Natural killer cell treated with Interleukin-12 subunit alpha and Interleukin-12 subunit beta and Interleukin-15 and Interleukin-18, amount 100 ng/mL, for 72 hours (primary cell): Measurements from ENCODE around the gene MKNK2. TPM values are rescaled to one million over a fixed set of nuclear protein-coding genes. Genes with fewer than 3 reads are reported as not detected.

Experiments used
- ATAC-seq, 2 donors: fragments of 150-1000 bp; cut with Tn5 transposase in 1 of 2; sonication (Bioruptor Pico), chemical (Tn5 transposase) in 1 of 2; 2 replicates each; pipeline ENCODE4 v1.10.0; 2021
- DNase-seq: peaks from one replicate; pipeline ENCODE4 v3.0.0; 2022; ENCODE audit warnings: low spot score
- H3K27ac Mint-ChIP-seq, 2 donors: 1 replicate in 1 of 2; 2 replicates in 1 of 2; pipeline ENCODE4 v1.8.0; 2022; ENCODE audit warnings: mixed read lengths in 2 of 2, mild to moderate bottlenecking in 1 of 2, moderate library complexity in 1 of 2
- H3K27me3 Mint-ChIP-seq, 2 donors: 1 replicate in 1 of 2; 2 replicates in 1 of 2; pipeline ENCODE4 v1.8.0; 2022; ENCODE audit warnings: mixed read lengths in 2 of 2
- H3K36me3 Mint-ChIP-seq: one replicate; pipeline ENCODE4 v1.8.0; 2022; ENCODE audit warnings: mixed read lengths
- H3K4me1 Mint-ChIP-seq, 2 donors: 1 replicate in 1 of 2; 2 replicates in 1 of 2; pipeline ENCODE4 v1.8.0; 2022; ENCODE audit warnings: low read depth in 2 of 2, mixed read lengths in 2 of 2, mild to moderate bottlenecking in 1 of 2
- H3K4me3 Mint-ChIP-seq: one replicate; pipeline ENCODE4 v1.8.0; 2022; ENCODE audit warnings: mixed read lengths
- H3K9me3 Mint-ChIP-seq: 2 replicates; pipeline ENCODE4 v1.8.0; 2022; ENCODE audit warnings: mixed read lengths
- total RNA-seq, 2 donors: library from RNA; stranded (reverse); gene quantifications; one replicate each; pipeline ENCODE4 v1.2.3, GENCODE V29; 2022

MKNK2 gene
- total RNA-seq, 2 donors from 2014 or later, result 303 to 308 TPM

DNA sequence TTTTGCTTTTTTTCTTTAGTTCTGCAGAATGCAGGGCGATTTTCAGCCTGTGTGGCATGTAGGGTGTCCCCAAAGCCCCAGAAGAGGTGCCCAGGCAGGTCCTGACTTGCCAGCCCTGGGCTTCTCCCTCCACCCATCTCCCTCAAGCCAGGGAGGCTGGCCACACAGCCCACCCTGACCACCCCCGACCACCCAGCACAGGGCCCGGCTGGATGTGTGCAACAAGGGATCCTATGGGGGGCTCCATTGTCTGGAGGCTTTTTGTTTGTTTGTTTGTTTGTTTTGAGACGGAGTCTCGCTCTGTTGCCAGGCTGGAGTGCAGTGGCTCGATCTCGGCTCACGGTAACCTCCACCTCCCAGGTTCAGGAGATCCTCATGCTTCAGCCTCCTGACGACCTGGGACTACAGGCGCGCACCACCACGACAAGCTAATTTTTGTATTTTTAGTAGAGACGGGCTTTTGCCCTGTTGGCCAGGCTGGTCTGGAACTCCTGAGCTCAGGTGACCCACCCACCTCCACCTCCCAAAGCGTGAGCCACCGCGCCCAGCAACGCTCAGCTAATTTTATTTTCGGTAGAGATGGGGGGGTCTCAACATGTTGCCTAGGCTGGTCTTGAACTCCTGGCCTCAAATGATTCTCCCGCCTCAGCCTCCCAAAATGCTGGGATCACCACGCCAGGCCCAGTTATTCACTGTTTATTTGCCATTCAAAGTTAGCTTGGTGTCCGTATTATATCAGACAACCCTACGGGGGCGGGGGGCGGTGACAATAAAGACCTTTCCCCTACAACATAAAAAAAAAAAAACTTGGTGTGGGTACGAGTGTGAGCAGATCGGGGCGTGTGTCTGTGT is 7.8 kb upstream of the MKNK2 start:
- Mint-ChIP-seq H3K27ac (peak overlapping the region; percentile 37 to 44), H3K27me3 (no peaks in the 10 kb centered on the region), H3K9me3 (no peaks in the 10 kb centered on the region), H3K4me3 (no peak overlapping the region), H3K4me1 (peaks cover 15 to 30% of the 10 kb centered on the region in 2 donors), H3K36me3 (no peaks in the 10 kb centered on the region)
- DNase-seq (no peak), ATAC-seq (no peak)

DNA sequence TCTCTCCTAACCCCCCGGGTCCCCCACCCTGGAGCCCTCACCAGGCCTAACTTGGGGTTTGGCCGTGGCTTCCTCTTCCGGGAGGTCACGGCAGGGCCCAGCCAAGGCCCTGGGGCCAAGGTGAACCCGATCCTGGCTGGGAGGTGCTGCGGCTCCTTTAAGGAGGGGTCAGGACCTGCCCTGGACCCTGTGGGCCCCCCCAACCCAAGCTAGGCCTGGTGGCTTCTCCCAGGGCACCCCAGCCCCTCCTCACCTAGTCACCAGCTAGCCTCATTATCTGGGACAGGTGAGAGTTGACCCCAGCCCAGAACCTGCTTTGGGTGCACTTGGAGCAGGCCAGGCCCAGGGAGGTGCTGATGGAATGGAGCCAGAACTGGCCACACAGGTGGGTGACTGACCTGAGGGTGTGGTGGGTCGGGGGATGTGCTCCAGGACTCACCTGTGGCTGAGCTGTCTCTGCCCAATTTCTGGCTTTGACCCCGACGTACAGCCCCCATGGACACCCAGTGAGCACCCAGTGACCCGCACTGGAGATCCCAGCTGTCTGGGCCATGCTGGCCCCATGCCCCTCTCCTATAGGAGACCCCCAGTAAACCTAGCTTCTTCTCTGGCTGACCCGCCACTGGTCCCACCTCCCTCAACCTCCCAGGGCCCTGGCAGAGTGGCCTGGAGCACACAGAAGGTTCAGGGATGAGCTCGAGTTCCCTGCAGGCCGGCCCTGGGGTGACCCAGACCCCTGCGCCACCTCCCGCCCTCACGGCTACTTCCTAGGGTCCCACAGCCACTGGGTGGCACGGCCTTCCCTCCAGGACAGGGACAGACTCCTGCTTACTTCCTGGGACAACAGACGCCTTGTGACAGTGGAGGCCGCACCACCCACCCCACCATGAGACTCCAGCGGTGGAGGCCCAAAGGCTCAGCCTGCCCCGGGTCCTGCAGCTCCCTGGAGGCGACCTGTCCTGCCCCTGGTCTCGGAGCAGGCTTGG is 6.7 kb upstream of the MKNK2 start:
- Mint-ChIP-seq H3K36me3 (no peaks in the 10 kb centered on the region), H3K9me3 (no peaks in the 10 kb centered on the region), H3K27me3 (no peaks in the 10 kb centered on the region), H3K4me1 (peaks cover 14 to 33% of the 10 kb centered on the region in 2 donors), H3K4me3 (no peak overlapping the region), H3K27ac (peak overlapping the region; percentile 70 to 82)
- no peak for ATAC-seq
- no peak for DNase-seq

DNA sequence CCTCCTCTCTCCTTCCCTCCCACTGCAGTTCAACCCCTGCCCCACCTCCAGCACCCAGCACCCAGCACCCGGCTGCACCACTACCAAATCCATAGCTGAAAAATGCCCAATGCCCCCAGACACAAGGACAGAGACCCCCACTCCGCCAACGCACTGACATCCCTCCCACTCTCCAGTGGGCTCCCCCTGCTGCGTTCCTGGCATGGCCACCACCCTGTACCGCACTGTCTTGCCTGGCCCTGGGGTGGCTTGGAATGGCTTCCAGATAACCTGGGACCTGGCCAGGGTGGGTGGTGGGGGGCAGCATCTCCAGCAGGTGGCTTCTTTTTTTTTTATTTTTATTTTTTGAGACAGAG is 5.8 kb upstream of the MKNK2 start:
- no peak for ATAC-seq
- Mint-ChIP-seq H3K4me3 (no peak overlapping the region), H3K27ac (peak overlapping the region; percentile 70 to 82), H3K9me3 (no peaks in the 10 kb centered on the region), H3K4me1 (peaks cover 8 to 34% of the 10 kb centered on the region in 2 donors), H3K27me3 (no peaks in the 10 kb centered on the region), H3K36me3 (no peaks in the 10 kb centered on the region)
- DNase-seq, result no peak

DNA sequence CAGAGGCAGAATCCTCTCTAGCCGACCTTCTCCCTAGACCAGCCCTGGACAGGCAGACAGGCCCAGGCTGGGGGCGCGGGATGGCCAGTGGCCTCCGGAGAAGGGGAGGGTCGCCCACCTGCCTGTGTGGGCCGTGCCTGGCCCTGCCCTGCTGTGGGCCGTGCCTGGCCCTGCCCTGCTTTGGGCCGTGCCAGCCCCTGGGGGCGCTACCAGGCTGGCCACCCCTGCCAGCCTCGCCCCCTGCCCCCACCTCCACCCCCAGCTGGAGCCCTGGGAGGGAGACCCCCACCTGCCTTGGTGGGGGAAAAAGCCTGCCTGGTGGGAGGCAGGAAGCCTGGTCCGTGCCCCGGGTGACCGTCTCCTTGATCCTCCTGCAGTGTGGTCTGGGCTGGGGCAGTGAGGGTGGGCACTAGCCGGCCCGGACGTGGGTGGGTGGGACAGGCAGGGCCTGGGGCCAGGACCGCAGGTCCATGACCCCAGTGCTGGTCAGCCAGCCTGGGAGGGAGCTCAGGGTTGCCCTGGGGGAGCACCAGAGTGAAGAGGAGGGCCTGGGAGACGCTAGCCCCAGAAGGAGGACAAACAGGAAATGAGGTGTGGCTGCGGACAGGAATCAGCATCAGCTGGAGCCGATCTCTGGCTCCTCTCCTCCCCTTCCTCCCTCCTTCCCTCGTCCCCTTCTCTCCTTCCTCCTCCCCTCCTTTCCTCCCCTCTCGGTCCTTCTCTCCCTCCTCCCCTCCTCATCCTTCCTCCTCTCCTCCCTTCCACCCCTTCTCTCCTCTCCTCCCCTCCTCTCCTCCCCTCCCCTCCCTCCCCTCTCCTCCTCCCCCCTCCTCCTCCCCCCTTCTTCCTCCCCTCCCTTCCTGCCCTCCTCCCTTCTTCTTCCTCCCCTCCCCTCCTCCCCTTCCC is 5.1 kb upstream of the MKNK2 start:
- Mint-ChIP-seq H3K27ac (peak overlapping the region; percentile 70 to 84), H3K4me3 (peak overlapping the region; percentile 52), H3K27me3 (no peaks in the 10 kb centered on the region), H3K9me3 (no peaks in the 10 kb centered on the region), H3K36me3 (no peaks in the 10 kb centered on the region), H3K4me1 (peaks cover 13 to 35% of the 10 kb centered on the region in 2 donors)
- DNase-seq (no peak), ATAC-seq (peak in 1 of 2 donors; percentile 10)

DNA sequence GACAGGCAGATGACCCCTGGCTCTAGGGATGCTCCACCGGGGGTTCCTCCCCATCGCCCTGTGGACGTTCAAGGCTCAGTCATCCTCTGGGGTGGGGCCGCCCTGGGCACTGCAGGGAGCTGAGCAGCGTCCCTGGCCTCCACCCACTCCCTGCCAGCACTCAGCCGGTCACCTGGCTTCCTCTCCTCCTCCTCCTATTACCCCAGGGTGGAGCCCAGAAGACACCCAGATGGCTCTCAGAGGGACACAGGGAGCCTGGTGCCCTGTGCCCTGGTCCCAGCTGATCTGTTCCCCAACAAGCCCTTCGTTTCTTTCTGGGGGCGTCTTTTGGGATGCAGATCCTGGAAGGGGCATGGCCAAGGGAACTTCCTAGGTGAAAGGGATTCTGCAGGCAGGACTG is 3.7 kb upstream of the MKNK2 start:
- Mint-ChIP-seq H3K9me3 (no peaks in the 10 kb centered on the region), H3K27me3 (no peaks in the 10 kb centered on the region), H3K27ac (peak overlapping the region; percentile 70 to 84), H3K4me1 (peaks cover 8 to 28% of the 10 kb centered on the region in 2 donors), H3K36me3 (no peaks in the 10 kb centered on the region), H3K4me3 (no peak overlapping the region)
- ATAC-seq, result no peak
- no peak for DNase-seq

DNA sequence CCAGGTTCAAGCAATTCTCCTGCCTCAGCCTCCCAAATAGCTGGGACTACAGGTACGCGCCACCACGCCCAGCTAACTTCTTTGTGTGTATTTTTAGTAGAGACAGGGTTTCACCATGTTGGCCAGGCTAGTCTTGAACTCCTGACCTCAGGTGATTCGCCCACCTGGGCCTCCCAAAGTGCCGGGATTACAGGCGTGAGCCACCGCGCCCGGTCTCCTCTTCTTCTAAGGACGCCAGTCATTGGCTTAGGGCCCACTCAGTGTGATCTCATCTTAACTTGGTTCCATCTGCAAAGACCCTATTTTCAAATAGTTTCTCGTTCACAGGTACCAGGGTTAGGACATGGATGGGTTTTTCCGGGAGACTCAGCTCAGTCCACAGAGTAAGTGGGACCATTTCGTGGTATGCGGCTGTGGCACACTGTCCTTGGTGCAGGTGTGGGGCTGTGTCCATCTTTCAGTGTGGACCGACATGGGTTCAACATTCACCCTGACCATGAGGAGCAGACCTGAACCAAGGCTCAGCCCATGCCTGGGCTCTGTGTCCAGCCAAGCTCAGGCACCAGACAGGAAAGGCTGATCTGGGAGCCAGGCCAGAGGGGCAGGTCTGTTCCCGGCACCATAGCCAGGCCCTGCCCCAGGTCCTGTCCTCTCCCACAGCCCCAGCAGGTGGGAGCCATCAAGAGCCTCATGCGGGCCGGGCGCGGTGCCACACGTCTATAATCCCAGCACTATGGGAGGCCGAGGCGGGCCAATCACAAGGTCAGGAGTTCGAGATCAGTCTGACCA is 2.8 kb upstream of the MKNK2 start:
- peak overlapping the region; percentile 58 to 78 for H3K27ac Mint-ChIP-seq
- DNase-seq (no peak), ATAC-seq (no peak)
- no peaks in the 10 kb centered on the region for H3K36me3 Mint-ChIP-seq
- H3K27me3 Mint-ChIP-seq, result no peaks in the 10 kb centered on the region
- H3K4me3 Mint-ChIP-seq, result no peak overlapping the region
- H3K9me3 Mint-ChIP-seq, result no peaks in the 10 kb centered on the region
- H3K4me1 Mint-ChIP-seq, result peaks cover 11 to 32% of the 10 kb centered on the region in 2 donors

DNA sequence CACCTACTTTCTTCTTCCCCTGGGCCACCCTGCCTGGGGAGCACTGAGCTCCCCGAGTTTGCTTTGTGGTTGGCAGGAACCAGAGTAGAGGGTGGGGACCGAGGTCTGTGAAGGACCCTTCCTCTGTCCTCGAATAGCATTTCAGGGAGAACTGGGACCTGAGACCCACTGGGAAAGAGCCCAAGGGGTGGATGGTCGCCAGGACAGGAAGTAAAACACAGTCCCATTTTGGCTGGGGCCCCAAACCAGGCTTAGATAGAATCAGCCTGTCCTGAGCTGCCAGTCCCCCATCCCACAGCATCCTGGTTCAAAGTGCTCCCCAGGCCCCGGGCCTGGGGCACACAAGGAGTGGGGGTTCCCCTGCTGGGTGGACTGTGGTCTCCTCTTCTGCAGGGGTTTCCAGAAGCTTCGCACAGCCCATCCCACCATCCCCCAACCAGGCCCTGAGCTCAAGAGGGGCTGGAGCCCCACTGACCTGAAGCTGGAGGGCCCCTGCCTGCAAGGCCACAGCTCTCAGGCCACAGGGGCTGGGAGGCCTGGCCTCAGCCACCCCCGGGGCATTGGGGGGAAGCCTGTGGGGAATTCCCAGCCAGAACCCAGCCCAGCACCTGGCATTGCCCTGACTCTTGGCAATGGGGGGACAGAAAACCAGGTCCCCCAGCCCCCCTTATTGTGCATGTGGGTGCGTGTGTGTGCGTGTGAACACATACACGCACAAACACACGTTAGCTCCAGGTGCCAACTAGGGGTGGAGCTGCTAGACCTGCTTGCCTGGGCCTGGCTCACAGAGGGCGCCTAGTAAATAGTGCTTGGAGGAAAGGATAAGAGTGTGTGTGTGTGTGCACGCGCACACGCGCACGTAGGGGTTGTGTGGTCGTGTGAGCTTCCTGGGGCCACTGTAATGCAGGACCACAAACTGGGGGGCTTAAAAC is 995 bp upstream of the MKNK2 start:
- ATAC-seq, result no peak
- H3K36me3 Mint-ChIP-seq, result no peaks in the 10 kb centered on the region

DNA sequence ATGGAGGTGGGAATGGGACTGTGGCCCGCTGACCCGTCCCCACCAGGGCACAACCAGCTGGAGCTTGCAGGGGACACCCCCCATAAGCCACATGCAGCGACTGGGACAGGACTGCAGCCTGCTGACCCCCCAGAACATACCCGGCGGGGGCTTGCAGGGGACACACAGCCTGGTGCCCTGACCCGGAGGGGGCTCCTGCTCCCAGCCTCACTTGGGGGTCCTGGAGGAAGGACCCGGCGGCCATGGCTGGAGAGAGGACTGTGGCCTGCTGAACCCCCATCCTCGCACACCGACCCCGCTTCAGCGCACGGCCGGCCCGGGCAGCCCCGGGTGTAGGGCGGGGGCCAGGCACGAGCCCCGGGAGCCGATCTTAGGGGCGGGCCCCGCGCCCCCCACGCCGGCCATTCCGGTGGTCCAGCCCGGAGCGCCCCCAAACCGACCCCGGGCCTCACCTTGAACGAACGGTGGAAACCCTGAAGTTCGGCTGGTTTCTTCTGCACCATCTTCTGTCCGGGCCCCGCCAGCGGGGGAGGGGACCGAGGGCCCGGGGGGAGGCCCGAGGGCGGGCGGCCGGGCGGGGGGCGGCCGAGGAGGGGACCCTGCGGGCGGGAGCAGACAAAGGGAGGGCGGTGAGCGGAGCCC is 574 bp downstream of the MKNK2 start:
- peak overlapping the region; percentile 59 to 90 for H3K27ac Mint-ChIP-seq
- no peaks in the 10 kb centered on the region for H3K36me3 Mint-ChIP-seq
- H3K9me3 Mint-ChIP-seq, result no peaks in the 10 kb centered on the region
- peak overlapping the region; percentile 85 for H3K4me3 Mint-ChIP-seq
- peak; percentile 27 to 59 for ATAC-seq
- DNase-seq, result no peak
- peaks cover 11 to 26% of the 10 kb centered on the region in 2 donors for H3K4me1 Mint-ChIP-seq
- H3K27me3 Mint-ChIP-seq, result no peaks in the 10 kb centered on the region

More for the DNA sequence above, 995 bp upstream of the MKNK2 start:
- H3K27me3 Mint-ChIP-seq, result no peaks in the 10 kb centered on the region
- H3K27ac Mint-ChIP-seq, result peak overlapping the region; percentile 78 to 85
- H3K4me1 Mint-ChIP-seq, result peaks cover 11 to 34% of the 10 kb centered on the region in 2 donors
- DNase-seq, result peak; percentile 75
- no peaks in the 10 kb centered on the region for H3K9me3 Mint-ChIP-seq
- H3K4me3 Mint-ChIP-seq, result peak overlapping the region; percentile 79

DNA sequence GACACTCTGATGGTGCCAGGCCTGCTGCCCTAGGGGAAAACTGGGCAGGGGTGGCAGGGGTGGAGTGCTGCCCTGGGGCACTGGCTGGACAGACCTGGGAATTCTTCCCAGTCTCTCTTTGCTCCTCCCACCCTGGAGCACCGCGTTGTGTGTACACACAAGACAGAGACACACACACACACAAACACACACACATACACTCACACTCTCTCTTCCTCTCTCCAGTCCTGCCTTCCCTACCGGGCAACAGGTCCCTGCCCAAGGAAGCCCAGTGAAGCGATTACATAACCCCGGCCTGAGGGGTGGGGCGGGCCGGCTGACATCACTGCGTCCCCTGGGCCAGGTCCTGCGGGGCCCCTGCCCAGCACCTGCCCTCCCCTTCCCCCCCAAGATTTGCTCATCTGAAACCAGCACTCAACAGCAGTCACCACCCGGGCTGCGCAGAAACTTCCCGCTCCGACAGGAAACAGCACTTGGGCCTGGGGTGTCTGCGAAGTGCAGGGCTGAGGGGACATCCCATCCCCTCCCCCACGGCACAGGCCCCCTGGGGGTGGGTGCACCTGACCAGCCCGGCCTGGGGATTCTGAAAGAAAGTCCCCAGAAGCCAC is 1.2 kb downstream of the MKNK2 start:
- Mint-ChIP-seq H3K27me3 (no peaks in the 10 kb centered on the region), H3K27ac (peak overlapping the region; percentile 59 to 90), H3K36me3 (no peaks in the 10 kb centered on the region), H3K4me3 (peak overlapping the region; percentile 85), H3K9me3 (no peaks in the 10 kb centered on the region), H3K4me1 (peaks cover 11 to 25% of the 10 kb centered on the region in 2 donors)
- DNase-seq (peak; percentile 86), ATAC-seq (peak; percentile 45 to 50)

DNA sequence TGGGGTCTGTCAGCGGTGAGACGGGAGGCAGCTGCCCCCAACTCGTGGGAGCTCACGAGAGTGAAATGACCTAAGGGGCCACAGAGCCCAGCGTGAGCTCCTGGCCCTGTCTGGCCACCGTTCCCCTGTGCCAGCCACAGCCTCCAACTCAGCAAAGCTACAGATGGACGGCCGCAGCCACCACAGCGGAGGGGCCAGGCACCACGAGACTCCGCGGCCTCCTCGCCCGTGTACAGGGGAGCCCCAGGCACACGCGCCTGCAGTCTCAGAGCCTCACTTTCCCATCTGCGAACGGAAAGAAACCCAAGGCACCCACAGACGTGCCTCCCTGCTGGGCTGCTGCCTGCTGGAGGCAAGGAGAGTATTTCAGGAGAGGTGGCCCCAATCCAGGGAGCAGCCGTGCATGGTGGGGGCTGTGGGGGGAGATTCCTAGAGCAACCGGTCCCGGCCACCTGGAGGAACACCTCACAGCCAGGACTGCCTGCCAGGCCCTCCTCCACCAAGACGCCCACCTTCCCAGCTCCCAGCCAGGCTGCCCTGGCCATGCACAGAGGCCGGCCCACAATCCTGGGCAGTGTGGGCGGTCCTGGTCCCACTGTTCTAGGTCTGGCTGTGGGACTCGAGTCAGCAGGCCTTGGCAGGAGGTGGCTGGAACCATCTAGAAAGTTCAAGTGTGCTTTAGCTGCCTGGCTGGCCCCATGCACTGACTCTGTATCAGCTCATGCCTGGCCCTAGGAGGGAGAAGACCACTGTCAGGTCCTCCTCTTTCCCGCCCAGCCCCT is 1.9 kb downstream of the MKNK2 start:
- no peak for ATAC-seq
- Mint-ChIP-seq H3K4me1 (peaks cover 11 to 27% of the 10 kb centered on the region in 2 donors), H3K27me3 (no peaks in the 10 kb centered on the region), H3K9me3 (no peaks in the 10 kb centered on the region), H3K36me3 (no peaks in the 10 kb centered on the region), H3K27ac (peak overlapping the region; percentile 59 to 90), H3K4me3 (peak overlapping the region; percentile 85)
- no peak for DNase-seq
